Transverse colon (tissue), 4 donors: ENCODE results near the gene SDCCAG8. TPM values are rescaled to one million over a fixed set of nuclear protein-coding genes. Genes with fewer than 3 reads are reported as not detected.

Source experiments
- DNase-seq: peaks from one replicate; pipeline ENCODE4 v3.0.0-alpha.2; 2019
- H3K27ac ChIP-seq, 4 donors: fragments of 200-600 bp; sonication (generic); 2 replicates each; pipeline ENCODE4 v1.5.1; 2016 to 2018; ENCODE audit warnings: inconsistent platforms in 4 of 4
- H3K27me3 ChIP-seq: fragments of 200-600 bp; sonication (generic); 2 replicates; pipeline ENCODE4 v1.5.1; 2017; ENCODE audit warnings: inconsistent platforms
- H3K36me3 ChIP-seq, 4 donors: fragments of 200-600 bp; sonication (generic); 2 replicates each; pipeline ENCODE4 v1.5.1; 2017 to 2019; ENCODE audit warnings: inconsistent platforms in 4 of 4
- H3K4me1 ChIP-seq, 4 donors: fragments of 200-600 bp; sonication (generic); 2 replicates each; pipeline ENCODE4 v1.5.1; 2017 to 2020; ENCODE audit warnings: inconsistent platforms in 4 of 4
- H3K4me3 ChIP-seq, 4 donors: fragments of 200-600 bp; sonication (generic); 1 replicate in 1 of 4; 2 replicates in 3 of 4; pipeline versions ENCODE4 v1.5.1 to v1.6.1; 2017 to 2019; ENCODE audit warnings: inconsistent platforms in 4 of 4
- H3K9me3 ChIP-seq, 2 donors: fragments of 200-600 bp; sonication (generic); 2 replicates each; pipeline ENCODE4 v1.5.1; 2017 to 2019; ENCODE audit warnings: inconsistent platforms in 2 of 2
- EP300 ChIP-seq: sonication (generic); formaldehyde crosslinking; IDR thresholded peaks from one replicate; pipeline ENCODE4 v1.6.1; 2017; ENCODE audit warnings: antibody characterized with exemption, low read depth
- POLR2A ChIP-seq: fragments of 450-650 bp; IDR thresholded peaks from one replicate; pipeline ENCODE4 v1.6.1; 2016; ENCODE audit warnings: antibody characterized with exemption, mild to moderate bottlenecking, moderate library complexity
- POLR2AphosphoS5 ChIP-seq, 3 donors: sonication (generic); formaldehyde crosslinking; IDR thresholded peaks; one replicate each; pipeline ENCODE4 v1.6.1; 2016; ENCODE audit warnings: antibody characterized with exemption in 3 of 3
- WGBS, 2 donors: methylation state at CpG; one replicate each; pipeline ENCODE4 v1.1.5; 2018; ENCODE audit warnings: low coverage in 1 of 2; 5-methylcytosine and 5-hydroxymethylcytosine counted together
- in situ Hi-C, 4 donors: fragments of 200-750 bp; cut with MboI; loops; one replicate each; pipeline versions ENCODE4 v1.15.0 to v1.15.1; 2017; ENCODE audit warnings: low sequenced_read_pairs in 3 of 4, low pct_ligation_motif_present in 1 of 4, low pct_unique_long_range_greater_than_20kb in 1 of 4
- intact Hi-C: fragments of 100-400 bp; cut with DNase I; formaldehyde crosslinking; loops from one replicate; pipeline ENCODE4 v1.15.1; 2023; ENCODE audit warnings: low total_unique reads
- total RNA-seq, 4 donors: library from RNA; depleted of rRNA; stranded (reverse); fragments of >200 nt; gene quantifications; one replicate each; pipeline ENCODE4 v1.1.0, GENCODE V29; 2016
- TF ChIP-seq, protein P1 (sequence below), 5 experiments: fragments of 200-600 bp in 3 of 5; fragments of 450-650 bp in 2 of 5; sonication (generic) in 3 of 5; IDR thresholded peaks; 1 replicate in 2 of 5; 2 replicates in 3 of 5; pipeline ENCODE4 v1.5.1; 2016 to 2017; ENCODE audit warnings: antibody characterized with exemption in 5 of 5, inconsistent platforms in 3 of 5, mild to moderate bottlenecking in 2 of 5, moderate library complexity in 1 of 5

SDCCAG8 gene
- total RNA-seq, 4 donors from 2014 or later: 28.8 to 101 (median 42.5) TPM

DNA sequence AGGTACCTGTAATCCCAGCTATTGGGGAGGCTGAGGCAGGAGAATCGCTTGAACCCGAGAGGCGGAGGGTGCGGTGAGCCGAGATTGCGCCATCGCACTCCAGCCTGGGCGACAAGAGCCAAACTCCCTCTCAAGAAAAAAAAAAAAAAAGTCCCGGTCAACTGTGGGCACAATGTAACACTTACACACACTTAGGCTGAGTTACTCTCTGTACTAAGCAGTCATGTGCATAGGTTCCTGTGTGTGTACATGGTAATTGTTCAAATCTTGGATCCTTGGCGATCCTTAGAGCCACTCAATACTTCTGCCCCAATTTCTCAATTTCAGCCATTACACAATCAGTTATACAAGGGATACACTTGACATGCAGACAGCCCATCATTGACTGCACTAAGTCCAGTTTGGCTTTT is 11.6 kb downstream of the SDCCAG8 start:
- Histone ChIP-seq H3K27me3 (no peaks in the 10 kb centered on the region), H3K36me3 (peaks cover 0 to 11% (median 2%) of the 10 kb centered on the region in 4 donors), H3K4me1 (peaks cover 0 to 12% (median 0%) of the 10 kb centered on the region in 4 donors), H3K9me3 (no peaks in the 10 kb centered on the region), H3K4me3 (no peak overlapping the region), H3K27ac (peak overlapping the region in 3 of 4 donors; percentile 7 to 36 (median 29))
- no peak for DNase-seq
- WGBS, 2 donors: 77 to 97% methylated on average over 9 to 10 of the region's 10 CpGs
- in situ Hi-C loops: no loop called here
- TF ChIP-seq EP300: no peak
- no peak for TF ChIP-seq POLR2A
- TF ChIP-seq, protein P1, sequence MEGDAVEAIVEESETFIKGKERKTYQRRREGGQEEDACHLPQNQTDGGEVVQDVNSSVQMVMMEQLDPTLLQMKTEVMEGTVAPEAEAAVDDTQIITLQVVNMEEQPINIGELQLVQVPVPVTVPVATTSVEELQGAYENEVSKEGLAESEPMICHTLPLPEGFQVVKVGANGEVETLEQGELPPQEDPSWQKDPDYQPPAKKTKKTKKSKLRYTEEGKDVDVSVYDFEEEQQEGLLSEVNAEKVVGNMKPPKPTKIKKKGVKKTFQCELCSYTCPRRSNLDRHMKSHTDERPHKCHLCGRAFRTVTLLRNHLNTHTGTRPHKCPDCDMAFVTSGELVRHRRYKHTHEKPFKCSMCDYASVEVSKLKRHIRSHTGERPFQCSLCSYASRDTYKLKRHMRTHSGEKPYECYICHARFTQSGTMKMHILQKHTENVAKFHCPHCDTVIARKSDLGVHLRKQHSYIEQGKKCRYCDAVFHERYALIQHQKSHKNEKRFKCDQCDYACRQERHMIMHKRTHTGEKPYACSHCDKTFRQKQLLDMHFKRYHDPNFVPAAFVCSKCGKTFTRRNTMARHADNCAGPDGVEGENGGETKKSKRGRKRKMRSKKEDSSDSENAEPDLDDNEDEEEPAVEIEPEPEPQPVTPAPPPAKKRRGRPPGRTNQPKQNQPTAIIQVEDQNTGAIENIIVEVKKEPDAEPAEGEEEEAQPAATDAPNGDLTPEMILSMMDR (IDR thresholded peaks at IDR 0.05): no peak
- TF ChIP-seq POLR2AphosphoS5 (IDR thresholded peaks at IDR 0.05): no peak
- intact Hi-C loops: no loop called here

DNA sequence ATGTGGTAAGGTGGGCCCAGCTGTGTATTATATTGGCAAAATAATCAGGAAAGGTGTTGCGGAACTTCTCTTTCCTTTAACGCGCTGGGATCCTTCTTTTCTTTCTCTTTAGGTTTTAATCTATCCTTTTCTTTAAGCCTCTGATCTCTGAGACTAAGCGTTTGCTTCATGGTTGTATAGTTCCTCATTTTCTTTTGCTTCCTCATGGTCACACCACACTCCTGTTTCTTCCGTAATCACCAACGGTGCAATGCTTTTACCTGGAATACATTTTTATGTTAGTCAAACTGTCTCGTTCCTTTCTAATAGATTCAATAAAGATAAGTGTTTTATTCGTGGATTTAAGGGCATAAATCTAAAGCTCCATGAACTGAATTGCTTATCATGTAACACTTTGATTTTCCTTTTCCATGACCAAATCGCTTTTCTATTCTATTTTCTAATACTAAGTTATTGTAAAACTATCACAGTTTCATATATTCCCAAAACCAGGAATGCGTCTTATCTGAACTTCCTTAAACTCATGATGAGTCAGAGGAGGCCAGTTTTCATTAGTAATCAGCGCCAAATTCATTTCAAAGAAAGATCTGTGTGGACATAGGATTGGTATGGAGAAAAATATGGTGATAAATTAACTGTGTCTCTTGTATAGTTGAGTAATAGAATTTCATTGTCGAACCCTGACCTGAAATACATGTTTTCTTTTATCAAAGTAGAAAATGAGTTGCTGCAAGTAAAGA is 12.2 kb downstream of the SDCCAG8 start:
- H3K36me3 ChIP-seq: peaks cover 0 to 11% (median 3%) of the 10 kb centered on the region in 4 donors
- no peak overlapping the region for H3K4me3 ChIP-seq
- peaks cover 0 to 12% (median 0%) of the 10 kb centered on the region in 4 donors for H3K4me1 ChIP-seq
- DNase-seq: no peak
- in situ Hi-C loops (no loop called here), intact Hi-C loops (no loop called here)
- H3K27ac ChIP-seq: peak overlapping the region in 2 of 4 donors; percentile 7 to 29
- 74 to 76% methylated on average over 12 of the region's 12 CpGs for WGBS, 2 donors
- no peaks in the 10 kb centered on the region for H3K27me3 ChIP-seq
- no peaks in the 10 kb centered on the region for H3K9me3 ChIP-seq
- TF ChIP-seq EP300 (no peak), POLR2A (no peak), POLR2AphosphoS5 (IDR thresholded peaks at IDR 0.05) (no peak)
- TF ChIP-seq, protein P1 (IDR thresholded peaks at IDR 0.05): no peak

DNA sequence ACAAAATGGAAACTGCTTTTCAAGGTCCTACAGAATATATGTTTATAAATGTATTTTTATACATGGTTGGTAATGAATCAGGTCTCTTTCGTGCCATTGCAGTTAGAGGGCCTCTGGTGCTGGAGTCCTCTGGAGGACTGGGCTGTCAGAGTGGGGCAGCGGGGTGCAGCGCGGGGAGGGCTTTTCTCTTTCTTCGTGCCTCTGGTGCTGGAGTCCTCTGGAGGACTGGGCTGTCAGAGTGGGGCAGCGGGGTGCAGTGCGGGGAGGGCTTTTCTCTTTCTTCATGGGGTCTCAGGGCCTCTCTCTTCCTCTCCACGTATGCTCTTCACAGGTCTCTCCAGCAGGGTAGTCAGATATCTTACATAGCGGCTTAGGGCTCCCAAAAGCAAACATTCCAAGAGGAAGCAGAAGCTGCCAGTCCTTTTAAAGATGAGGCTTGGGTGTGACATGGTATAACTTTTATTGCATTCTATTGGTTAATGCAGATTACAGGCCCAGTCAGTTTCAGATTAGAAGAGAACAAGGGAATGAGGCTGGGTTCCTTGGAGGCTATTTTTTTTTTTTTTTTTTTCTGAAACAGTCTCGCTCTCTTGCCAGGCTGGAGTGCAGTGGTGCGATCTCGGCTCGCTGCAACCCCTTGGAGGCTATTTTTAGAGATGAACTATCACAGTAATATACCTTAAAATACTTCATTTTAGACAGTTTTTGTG is 13.1 kb downstream of the SDCCAG8 start:
- Histone ChIP-seq H3K27ac (no peak overlapping the region), H3K36me3 (peaks cover 0 to 11% (median 3%) of the 10 kb centered on the region in 4 donors), H3K9me3 (no peaks in the 10 kb centered on the region), H3K27me3 (no peaks in the 10 kb centered on the region), H3K4me1 (peaks cover 0 to 12% (median 0%) of the 10 kb centered on the region in 4 donors), H3K4me3 (no peak overlapping the region)
- TF ChIP-seq EP300 (no peak), POLR2AphosphoS5 (IDR thresholded peaks at IDR 0.05) (no peak), POLR2A (no peak)
- TF ChIP-seq, protein P1 (IDR thresholded peaks at IDR 0.05): no peak
- in situ Hi-C loops (no loop called here), intact Hi-C loops (no loop called here)
- WGBS, 2 donors: 75 to 86% methylated on average over 4 to 13 of the region's 13 CpGs
- no peak for DNase-seq

DNA sequence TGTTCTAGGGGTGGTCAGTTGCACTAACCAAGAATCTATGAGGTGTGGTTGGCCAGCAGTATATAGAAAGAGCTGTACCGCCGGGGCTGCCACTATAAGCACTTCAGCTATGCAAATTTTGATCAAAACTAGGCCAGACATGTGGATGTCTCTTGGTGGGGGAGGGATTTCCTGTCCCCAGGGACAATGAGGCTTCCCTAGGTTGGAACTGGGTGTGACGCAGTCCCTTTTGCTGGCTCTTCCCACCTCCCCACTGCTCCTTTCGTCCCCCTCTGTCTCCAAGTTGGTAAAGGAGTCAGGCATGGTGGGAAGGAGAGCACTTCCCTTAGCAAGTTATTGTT is 13.6 kb downstream of the SDCCAG8 start:
- WGBS, 2 donors: 92% methylated on average over 4 of the region's 4 CpGs; no CpG with 5 or more reads in 1 of the 2 donors
- in situ Hi-C loops: no loop called here
- no peak overlapping the region for H3K27ac ChIP-seq

More for the DNA sequence above, 13.6 kb downstream of the SDCCAG8 start:
- TF ChIP-seq, protein P1 (IDR thresholded peaks at IDR 0.05): no peak
- TF ChIP-seq POLR2A (no peak), POLR2AphosphoS5 (IDR thresholded peaks at IDR 0.05) (no peak), EP300 (no peak)
- Histone ChIP-seq H3K4me3 (no peak overlapping the region), H3K36me3 (peaks cover 0 to 11% (median 5%) of the 10 kb centered on the region in 4 donors), H3K27me3 (no peaks in the 10 kb centered on the region), H3K9me3 (no peaks in the 10 kb centered on the region), H3K4me1 (peaks cover 0 to 12% (median 0%) of the 10 kb centered on the region in 4 donors)
- DNase-seq: no peak
- intact Hi-C loops: no loop called here
